LNCAP (cell line): ENCODE measurements around the gene NAA38.

Source experiments
- CTCF ChIP-seq: fragments of 450-650 bp; IDR thresholded peaks from 2 replicates; pipeline ENCODE4 v1.5.1; 2017; ENCODE audit warnings: mild to moderate bottlenecking

The NAA38 gene

GRCh38 chr17:7839876-7840261 is 17.5 kb downstream of the NAA38 start:
- TF ChIP-seq CTCF = no peak

- TF ChIP-seq CTCF = no peak
These were observed 18.0 kb downstream of the NAA38 start for GRCh38 chr17:7839190-7839875.

- no peak for TF ChIP-seq CTCF
These were observed 19.0 kb downstream of the NAA38 start for GRCh38 chr17:7838090-7839075.

GRCh38 chr17:7837408-7838088 is 19.8 kb downstream of the NAA38 start:
- no peak for TF ChIP-seq CTCF

- no peak for TF ChIP-seq CTCF
These were observed 20.6 kb downstream of the NAA38 start for GRCh38 chr17:7836596-7837407.

GRCh38 chr17:7835814-7836595 is 21.4 kb downstream of the NAA38 start:
- no peak for TF ChIP-seq CTCF
